Hematopoietic multipotent progenitor cell treated with erythropoietin and hydrocortisone succinate and interleukin-3 and kit ligand, for 17 days (in vitro differentiated cells): Measurements from ENCODE around the gene PTPRK.
"Not testable (repeated sequence)": the region's sequence is repeated elsewhere in the genome, so short reads cannot be mapped to it uniquely, and the experiment has no call there.

Experiments
- DNase-seq: peaks from one replicate; pipeline ENCODE4 v3.0.0-alpha.2; 2015; ENCODE audit warnings: low spot score

Gene PTPRK

DNA sequence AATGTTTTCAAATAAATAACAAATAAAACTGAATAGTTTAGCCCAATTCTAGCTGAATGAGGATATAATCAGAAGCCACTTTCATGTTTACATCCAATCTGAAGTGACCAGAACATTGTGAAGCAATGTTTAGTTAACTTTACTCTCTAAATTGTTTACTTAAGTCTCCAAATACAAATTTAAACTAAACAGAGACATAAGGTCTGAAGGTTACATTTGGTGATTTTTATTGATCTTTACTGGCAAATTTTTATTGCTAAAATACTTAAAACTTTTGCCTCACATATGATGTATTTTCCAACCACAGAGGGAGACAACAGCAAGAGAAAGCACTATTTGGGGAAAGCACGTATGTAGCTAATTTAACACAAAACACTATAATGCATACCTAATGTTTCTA is 512.7 kb downstream of the PTPRK start:
- no peak for DNase-seq

DNA sequence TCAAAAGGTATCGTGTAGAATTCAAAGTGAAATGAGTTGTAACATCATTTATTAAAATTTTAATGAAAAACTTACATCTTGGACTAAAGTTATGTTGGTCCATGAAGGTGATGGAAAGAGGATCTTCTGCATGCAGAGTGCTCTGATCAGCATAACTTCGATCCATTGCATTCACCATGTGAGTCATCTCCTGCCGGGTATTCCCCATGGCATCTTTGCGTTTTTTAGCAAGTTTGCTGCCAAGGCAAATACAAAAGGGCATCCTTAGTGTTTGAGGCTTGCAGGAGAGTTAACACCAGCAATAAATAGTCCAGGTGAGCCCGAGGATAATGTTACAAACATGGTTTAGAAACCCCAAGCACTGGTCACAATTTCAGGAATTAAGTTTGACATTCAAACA is 515.4 kb downstream of the PTPRK start:
- no peak for DNase-seq

DNA sequence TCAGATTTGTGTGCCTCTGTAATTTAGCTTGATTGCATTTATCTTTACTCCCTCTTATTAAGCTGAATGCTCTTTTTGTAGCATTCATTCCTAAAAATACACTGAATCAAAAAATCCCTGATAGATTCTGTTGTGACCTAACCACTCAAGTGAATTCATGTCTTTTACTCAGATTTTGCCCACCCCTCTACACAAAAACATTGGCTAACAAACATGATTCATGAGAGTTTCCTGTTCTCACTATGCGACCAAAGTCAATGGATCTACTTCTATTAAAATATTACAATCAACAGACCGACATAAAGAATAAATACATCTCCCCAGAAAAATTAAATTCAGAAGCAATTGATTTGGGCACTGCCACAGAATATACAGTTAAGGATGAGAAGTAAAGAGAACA is 520.0 kb downstream of the PTPRK start:
- DNase-seq = no peak

DNA sequence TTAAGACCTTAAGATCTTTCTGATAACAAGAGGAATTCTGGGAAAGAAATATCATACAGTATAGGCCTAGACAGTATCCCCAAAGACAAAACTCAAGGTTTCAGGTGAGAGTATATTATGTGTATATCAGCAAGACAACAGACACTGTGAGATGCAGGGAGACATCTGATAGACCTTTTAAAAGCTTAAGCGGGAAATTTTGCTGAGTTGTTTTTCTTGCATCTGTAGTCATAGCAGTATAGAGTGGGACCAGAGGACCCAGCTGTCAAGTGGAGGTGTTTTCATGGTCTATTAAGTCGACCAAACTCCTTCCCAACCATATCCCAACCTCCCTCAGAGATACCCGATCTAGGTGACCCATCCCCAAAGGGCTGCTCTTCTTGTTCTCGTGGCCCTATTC is 521.4 kb downstream of the PTPRK start:
- no peak for DNase-seq

DNA sequence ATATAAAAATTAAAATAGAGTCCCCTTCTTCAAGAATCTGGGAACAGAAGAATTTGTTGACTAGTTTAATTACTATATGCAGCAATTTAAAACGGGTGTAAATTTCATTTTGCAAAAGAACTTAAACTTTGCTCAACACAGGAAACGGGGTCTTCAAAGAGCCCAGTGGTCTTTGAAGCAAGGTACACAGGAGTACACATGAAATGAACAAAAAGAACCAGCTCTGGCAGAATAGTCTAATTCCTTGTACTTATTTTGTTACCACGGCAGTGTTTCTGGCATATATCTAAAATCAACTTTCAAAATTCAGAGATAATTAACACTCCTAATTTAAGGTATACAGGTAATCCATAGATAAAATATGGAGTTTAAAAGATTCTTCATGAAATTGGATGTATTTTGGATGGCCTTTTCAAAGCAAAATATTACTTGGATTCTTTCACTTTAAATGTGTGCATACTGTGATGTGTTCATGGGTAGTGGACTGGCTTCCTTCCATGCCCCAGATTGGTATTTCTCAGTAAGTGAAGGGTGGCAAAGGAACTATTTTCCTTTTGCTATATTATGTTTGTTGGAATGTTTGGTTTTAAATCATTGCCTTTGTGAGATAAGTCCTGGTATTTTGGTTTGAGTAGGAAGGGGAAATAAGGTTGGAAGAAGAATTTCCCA is 522.8 kb downstream of the PTPRK start:
- DNase-seq = no peak

DNA sequence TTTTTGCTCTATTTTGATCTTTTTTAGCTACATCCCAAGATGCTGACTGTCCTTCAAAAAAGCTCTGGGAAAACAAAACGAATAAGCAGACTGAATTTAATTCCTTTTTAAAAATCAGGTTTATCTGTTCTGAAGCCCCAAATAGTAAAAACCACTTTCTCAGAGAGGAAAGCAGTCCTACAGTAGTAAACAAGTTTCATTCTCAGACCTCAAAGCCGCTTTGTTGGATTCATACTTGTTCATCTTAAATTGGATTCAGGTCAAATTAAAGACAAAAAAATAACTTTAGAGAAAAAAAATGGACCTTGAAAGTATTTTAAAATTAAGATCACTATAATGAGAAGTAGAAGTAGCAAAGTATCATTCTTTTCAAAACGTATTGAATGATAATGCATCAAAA is 523.5 kb downstream of the PTPRK start:
- DNase-seq = no peak

DNA sequence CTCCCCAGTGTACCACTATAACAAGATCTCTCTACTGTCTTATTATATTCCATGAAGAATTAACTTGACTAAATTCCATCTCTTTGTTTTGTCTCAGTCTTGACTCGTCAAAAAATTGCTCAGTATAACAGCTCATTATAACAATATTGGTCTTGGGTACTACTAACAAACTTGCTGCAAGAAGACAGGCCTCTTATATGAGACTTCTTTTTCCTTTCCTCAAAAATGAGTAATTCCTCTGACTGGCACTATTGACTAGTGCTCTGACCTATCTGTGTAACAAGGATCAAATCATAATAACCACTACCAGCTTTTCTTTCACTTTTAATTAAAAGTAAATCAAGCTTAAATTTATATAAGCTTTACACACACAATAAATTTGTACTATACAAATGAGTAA is 528.3 kb downstream of the PTPRK start:
- no peak for DNase-seq

DNA sequence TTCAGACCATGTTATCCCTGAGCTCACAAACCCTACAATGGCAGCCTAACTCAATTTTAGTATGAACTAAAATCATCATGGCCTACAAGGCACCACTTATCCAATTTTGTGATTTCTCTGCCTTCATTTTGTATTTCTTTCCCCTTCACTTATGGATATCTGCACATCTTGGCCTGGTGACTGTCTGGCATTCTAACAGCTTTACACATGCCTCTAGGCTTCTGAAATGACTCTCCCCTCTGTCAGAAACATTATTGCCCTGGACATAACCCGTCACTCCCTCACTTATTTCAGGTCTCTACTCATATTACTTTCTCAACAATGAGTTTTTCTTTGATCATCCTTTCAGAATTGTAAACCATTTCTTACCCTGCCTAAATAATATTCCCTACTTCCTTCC is 530.3 kb downstream of the PTPRK start:
- DNase-seq = no peak

DNA sequence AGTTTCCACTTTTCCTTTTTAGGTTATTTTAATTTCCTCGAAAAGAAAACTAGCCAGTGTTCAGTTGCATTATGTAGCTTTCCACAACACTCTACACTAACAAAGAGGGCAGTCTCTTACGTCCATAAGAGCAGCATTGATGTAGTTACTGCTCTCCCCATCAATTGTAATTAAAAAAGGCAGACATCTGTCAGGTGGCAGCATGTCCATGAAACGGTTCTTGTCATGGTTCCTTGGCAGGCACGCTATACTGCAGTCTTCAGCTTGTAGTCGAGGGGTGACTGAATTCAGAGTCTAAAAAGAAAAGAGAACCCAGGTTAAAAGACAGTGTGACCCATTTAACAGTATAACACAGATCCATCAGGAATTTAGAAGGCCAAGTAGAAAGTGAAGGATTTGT is 539.4 kb downstream of the PTPRK start:
- no peak for DNase-seq

DNA sequence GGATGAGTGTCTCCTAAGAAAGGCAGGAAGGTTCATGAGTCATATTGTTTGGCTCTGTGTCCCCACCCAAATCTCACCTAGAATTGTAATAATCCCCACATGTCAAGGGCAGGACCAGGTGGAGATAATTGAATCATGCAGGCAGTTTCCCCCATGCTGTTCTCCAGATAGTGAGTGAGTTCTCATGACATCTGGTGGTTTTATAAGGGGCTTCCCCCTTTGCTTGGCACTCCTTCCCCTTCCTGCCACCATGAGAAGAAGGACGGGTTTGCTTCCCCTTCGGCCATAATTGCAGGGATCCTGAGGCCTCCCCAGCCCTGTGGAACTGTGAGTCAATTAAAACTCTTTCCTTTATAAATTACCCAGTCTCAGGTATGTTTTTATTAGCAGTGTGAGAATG is 542.2 kb downstream of the PTPRK start:
- DNase-seq = not testable (repeated sequence)

DNA sequence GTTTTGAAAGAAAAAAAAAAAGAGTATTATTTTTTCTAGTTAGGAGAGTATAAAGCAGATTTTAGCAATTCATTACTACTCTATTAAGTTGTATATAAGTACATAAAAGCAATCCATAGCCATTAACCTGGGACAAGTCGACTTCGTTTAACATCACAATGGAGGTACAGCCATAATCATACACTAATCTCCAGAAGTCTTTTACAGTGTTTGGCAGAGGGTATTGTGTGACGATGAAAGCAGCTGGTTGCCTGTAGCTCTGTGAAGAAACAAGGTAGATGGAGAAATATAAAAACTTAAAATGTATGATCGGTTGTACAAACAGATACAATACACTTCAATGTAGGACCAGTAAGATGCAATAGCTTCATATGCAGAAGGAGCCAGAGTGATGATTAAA is 543.6 kb downstream of the PTPRK start:
- no peak for DNase-seq

DNA sequence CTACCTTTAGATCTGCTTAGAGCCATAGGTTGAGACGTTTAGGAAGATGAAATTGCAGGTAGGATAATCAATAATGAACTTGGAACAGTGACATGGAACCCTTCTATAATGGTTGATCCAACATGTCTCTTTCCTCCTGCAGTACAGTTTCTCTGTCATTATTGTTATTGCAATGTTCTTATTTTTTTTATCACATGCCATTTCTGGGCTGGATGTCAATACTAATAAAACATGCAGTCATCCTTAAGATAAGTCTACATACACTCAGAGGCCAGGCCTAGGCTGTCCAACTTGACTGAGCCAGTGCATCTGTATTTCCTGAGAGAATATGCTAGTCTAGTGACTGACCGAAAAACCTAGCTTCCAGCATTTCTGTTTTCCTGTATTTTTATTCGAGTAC is 544.3 kb downstream of the PTPRK start:
- DNase-seq = no peak

DNA sequence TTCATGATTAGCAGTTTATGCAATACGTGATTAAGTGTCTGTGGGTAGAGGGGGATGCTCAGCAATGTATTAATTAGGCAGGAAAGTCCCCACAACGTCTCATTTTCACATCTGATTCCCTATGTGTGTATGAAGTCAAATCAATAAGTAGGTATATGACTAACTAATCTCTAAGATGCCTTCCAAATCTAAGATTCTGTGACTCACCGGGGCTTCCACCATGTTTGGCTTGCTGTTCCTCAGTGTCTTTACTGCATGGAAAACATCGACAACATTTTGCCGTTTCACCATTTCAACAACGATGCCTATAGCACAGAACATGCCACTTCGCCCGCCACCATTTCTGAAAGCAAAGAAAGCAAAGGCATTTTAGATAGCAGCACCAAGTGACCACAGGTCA is 547.6 kb downstream of the PTPRK start:
- DNase-seq = no peak

DNA sequence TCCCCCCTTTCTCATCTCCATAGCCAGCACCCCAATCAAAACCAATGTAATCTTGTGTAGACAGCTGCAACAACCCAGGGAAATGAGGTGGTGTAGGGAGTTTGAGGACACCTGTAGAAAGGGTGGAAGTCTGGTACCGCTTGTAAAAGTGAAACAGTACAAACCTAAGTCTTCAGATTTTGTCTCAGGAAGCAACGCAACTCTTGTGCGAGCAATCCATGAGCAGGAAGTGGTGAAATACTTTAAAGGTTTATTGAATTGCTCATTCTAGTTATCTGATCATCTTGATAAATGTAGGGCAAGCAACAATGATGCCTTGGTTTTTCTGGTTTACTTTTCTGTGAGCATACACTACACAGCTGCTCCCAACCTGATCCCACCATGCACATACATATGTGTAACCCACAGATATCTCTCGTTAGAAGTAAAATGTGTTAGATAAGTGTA is 548.4 kb downstream of the PTPRK start:
- DNase-seq = no peak

DNA sequence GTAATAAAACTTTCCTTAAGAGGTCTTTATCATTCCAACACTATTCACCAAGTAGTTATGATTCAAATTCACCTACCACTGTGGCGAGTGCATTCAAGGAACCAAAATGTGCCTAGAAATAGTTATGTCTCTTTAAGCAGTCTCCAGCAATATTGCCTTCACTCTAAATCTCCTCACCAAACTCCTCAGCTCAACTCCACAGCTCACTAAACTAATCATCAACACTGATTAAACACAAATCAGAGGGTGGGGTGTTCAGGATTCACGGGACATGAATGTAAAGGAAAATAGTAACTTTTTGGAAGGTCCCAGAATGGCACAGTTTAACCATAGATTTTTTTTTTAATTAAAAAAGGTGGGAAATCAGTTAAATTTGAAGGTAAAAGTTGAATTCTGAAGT is 549.0 kb downstream of the PTPRK start:
- DNase-seq = no peak

DNA sequence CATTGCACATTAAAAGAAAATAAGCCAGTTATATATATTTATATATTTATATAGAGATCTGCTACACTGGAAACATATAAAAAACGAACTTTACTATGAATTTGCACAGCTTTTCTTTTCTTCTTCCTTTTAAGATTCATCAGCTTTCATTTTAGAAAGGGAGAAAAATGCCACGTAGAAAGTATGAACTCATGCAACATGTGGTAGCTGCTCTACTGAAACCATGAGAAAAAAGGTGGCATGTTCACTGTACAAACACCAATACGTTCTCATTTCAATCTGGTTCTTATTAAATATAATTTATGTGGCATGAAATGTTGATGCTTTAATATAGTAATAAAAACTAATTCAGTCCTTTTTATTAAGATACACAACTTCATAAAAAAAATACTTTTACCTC is 550.7 kb downstream of the PTPRK start:
- DNase-seq = no peak

DNA sequence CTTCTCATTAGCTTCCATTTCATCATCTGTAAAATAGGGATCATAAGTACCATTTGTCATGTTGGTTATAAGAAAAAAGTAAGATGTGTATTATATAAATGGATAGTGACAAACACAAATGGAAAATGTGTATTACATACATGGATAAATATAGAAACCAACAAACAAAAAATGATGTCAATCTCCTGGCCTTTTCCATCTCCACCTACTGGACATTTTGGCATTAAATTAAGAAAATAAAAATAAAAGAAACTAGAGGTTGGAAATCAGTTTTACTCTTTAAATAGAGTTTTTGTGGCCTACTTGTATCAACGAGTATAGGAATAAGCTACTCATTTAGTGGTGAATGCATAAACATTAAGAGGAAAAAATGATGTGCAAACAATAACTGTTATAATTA is 552.0 kb downstream of the PTPRK start:
- no peak for DNase-seq

DNA sequence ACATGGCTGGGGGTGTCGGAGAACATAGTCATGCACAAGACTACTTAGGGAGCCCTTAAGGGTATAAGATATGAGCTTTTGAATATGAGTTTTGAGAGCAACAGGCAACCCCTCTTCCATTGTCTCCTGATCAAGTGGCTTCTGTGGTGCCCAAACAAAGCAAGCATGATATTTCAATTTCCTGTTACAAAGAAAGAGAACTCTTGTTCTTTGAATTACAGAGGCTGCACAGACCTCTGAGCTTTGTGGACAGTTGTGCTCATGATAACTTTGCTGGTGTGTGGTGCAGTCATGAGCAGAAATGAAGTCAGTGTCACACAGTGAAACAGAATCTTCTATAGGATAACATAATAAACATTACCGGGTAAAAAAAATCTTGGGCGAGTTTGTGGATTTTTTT is 552.7 kb downstream of the PTPRK start:
- no peak for DNase-seq

DNA sequence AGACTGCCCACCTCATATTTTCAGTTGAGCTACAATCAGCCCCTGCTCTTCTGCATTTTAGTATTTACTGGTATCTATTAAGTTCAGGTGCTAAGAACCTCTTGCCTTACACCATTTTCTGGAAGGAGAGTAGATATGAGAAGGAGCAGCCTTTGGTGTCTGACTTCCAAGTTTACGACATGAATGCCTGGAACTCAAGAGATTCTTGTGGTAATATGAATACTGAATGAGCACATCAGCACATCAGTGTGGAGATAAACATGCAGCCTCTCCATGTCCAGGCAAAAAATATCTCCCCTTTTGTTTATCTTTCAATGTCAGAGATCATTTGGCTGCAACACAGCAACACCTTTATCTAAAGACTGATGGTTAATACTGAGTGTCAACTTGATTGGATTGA is 553.8 kb downstream of the PTPRK start:
- DNase-seq = no peak

DNA sequence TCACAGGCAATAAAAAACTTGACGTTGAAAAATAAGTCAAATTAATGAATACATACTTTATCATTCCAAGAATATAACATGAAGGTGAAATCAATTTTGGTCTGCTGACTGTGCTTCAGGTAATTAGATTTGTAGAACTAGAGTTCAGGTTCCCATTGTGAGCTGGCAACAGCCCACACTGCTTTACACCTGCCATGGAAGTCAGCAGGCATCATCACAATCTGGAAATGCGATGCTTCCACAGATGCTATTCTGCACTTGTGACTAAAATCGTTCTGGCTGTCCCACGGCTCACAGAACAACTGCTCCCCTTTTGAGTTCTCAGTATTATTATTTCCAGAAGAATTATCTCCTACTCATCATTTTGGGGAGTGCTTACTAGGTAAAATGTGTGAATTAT is 556.9 kb downstream of the PTPRK start:
- no peak for DNase-seq

DNA sequence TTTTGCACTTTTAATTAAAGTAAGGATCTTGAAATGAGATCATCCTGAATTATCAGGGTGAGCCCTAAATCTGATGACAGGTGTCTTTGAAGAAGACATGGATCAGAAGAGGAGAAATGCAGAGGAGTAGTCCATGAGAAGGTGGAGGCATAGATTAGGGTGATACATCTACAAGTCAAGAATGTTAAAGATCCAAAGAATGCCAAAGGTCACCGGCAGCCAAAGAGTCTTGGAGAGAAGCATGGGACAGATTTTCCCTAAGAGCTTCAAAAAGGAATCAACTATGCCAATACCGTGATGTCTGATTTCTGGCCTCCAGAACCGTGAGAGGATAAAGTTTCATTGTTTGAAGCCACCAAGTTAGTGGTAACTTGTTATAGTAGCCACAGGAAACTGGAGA is 560.5 kb downstream of the PTPRK start:
- no peak for DNase-seq

DNA sequence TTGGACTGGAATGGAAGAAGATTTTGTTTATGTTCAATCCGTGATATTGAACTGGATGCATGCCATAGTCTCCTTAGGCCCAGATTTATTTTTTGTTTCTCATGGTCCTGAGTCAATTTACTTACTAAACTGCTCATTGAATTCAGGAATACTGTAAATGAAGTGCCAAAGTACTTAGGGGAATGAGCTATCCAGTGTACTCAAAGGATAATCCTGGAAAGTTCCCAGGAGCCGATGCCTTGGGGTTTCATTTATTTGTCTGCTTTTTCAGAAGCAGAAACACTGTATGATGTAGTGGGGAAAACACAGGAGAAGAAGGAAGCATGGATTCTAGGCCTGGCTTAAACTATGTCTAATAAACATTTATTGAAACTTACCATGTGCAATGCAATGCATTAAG is 563.4 kb downstream of the PTPRK start:
- no peak for DNase-seq

DNA sequence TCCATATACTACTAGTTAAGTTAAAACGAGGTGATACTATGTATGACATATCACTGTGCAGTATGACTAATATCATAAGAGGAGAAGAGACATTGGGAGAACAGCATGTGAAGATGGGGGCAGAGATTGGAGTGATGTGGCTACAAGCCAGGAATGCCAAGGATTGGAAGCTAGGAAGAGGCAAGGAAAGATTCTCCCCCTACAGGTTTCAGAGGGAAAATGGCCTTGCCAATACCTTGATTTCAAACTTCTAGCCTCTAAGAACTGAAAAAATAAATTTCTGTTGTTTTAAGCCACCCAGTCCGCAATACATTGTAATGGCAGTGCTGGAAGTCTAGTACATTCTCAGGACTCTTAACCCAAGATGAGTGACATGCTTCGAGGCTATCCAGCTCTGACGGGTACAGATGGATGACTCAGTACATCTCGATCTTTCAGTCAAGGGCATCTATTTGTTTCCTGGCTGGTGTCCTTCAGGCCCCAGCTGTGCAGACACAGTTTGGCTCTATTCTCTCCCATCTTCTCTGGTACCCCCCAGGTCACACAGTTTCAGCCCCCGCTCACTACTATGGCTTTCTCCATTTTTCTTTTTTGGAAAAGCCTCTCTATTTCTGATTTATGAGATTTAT is 564.0 kb downstream of the PTPRK start:
- DNase-seq = no peak

DNA sequence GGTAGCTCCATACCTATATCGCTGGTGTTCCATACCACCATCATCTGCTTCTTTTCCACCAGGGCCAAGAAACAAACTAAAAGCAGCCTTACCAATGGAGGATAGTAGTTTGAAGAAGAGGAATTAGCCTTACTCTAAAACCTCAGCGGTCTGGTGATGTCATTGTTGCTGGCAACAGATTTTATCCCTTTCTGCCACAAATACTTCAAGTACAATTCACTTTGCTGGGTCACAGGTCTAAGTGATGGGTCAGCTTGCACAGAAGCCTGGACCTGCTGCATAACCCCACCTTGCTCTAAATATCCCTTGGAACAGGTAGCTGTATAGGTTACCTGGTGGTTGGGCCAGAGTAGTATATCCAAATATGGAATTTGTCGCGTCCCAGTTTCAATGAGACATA is 566.3 kb downstream of the PTPRK start:
- DNase-seq = no peak
